ENCODE results near the gene MOSMO.

The MOSMO gene

DNA sequence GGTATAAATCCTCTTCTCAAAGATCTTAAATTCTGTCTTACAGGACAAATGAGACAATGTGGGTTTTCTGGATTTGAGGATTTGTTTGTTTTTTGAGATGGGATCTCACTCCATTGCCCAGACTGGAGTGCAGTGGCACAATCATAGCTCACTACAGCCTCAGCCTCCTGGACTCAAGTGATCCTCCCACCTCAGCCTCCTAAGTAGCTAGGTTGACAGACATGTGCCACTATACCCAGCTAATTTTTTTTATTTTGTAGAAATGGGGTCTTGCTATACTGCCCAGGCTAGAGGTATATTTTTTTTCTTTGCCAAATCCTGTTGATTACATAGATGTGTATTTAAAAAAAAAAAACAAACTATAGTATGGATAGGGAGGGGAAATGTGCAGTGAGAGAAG is 122.6 kb downstream of the MOSMO start:
- DNase-seq (ENCODE audit: extremely low read depth in 1 of 2, low read depth in 1 of 2): no peak

- DNase-seq (ENCODE audit: extremely low read depth in 1 of 2, low read depth in 1 of 2): no peak
Observed at GRCh38 chr16:22132801-22133200, 124.9 kb downstream of the MOSMO start.

Measured in activated CD8-positive, alpha-beta memory T cell treated with anti-CD3 and anti-CD28 coated beads for 1 hour (primary cell).